Parathyroid adenoma (tissue), 2 donors: Measurements from ENCODE around the gene PPM1L.

ENCODE experiments used
- H2AFZ ChIP-seq: fragments of 300-600 bp; sonication (generic); one replicate; pipeline ENCODE4 v1.7.0; 2017; ENCODE audit warnings: antibody characterized with exemption, mild to moderate bottlenecking
- H3K27ac ChIP-seq: fragments of 300-600 bp; sonication (generic); one replicate; pipeline ENCODE4 v1.7.0; 2017
- H3K27me3 ChIP-seq: fragments of 300-600 bp; sonication (generic); one replicate; pipeline ENCODE4 v1.7.0; 2017; ENCODE audit warnings: low read length; ENCODE audit not compliant: control insufficient read depth, insufficient read depth
- H3K36me3 ChIP-seq: fragments of 300-600 bp; sonication (generic); one replicate; pipeline ENCODE4 v1.7.0; 2017; ENCODE audit warnings: low read length; ENCODE audit not compliant: control insufficient read depth, insufficient read depth
- H3K4me1 ChIP-seq: fragments of 300-600 bp; sonication (generic); one replicate; pipeline ENCODE4 v1.7.0; 2017; ENCODE audit warnings: control low read depth
- H3K4me2 ChIP-seq: fragments of 300-600 bp; sonication (generic); one replicate; pipeline ENCODE4 v1.7.0; 2017; ENCODE audit warnings: low read length
- H3K4me3 ChIP-seq: fragments of 300-600 bp; sonication (generic); one replicate; pipeline ENCODE4 v1.7.0; 2017; ENCODE audit warnings: low read depth, low read length
- H3K79me2 ChIP-seq: fragments of 300-600 bp; sonication (generic); one replicate; pipeline ENCODE4 v1.7.0; 2017; ENCODE audit warnings: control low read depth
- H3K9ac ChIP-seq: fragments of 300-600 bp; sonication (generic); one replicate; pipeline ENCODE4 v1.7.0; 2017; ENCODE audit warnings: mild to moderate bottlenecking
- H3K9me3 ChIP-seq: fragments of 300-600 bp; sonication (generic); one replicate; pipeline ENCODE4 v1.7.0; 2017; ENCODE audit warnings: low read length; ENCODE audit not compliant: control insufficient read depth
- CTCF ChIP-seq: fragments of 300-600 bp; sonication (generic); IDR thresholded peaks from one replicate; pipeline ENCODE4 v1.7.0; 2017; ENCODE audit warnings: antibody characterized with exemption, mild to moderate bottlenecking
- donor health status: primary hyperparathyroidism.

Gene PPM1L

GRCh38 chr3:161084277-161084676, 328.2 kb downstream of the PPM1L start:
- no peak overlapping the region for H3K4me2 ChIP-seq
- H3K4me1 ChIP-seq, result no peaks in the 10 kb centered on the region
- H3K9me3 ChIP-seq, result no peaks in the 10 kb centered on the region
- H3K36me3 ChIP-seq, result no peaks in the 10 kb centered on the region
- no peak overlapping the region for H3K27ac ChIP-seq
- no peaks in the 10 kb centered on the region for H3K27me3 ChIP-seq
- H3K4me3 ChIP-seq, result no peak overlapping the region
- TF ChIP-seq CTCF, result no peak
- no peaks in the 10 kb centered on the region for H3K79me2 ChIP-seq
- H3K9ac ChIP-seq, result no peak overlapping the region
- no peak overlapping the region for H2AFZ ChIP-seq

DNA sequence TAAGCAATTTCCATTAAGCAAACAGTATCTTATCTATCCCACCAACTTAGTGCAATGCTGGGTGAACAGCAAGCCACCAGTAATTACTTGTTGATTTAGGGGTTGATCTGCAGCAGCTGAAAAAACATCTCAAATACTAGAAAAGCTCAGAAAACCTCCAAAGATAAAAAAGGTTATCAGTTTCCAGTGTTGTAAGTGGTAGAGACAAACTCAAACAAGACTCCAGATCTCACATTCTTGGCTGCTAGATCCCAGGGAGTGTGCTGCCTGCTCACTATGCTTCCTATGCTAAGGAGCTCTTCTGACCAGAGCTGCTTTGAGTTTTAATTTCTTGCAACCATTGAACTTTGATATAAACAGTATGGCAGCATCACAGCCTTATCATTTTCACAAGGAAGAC, 337.9 kb downstream of the PPM1L start:
- Histone ChIP-seq H3K27ac (no peak overlapping the region), H3K36me3 (no peaks in the 10 kb centered on the region), H3K4me2 (no peak overlapping the region), H3K27me3 (no peaks in the 10 kb centered on the region), H3K9me3 (no peaks in the 10 kb centered on the region), H3K4me1 (no peaks in the 10 kb centered on the region), H3K79me2 (no peaks in the 10 kb centered on the region), H3K9ac (no peak overlapping the region), H3K4me3 (no peak overlapping the region), H2AFZ (no peak overlapping the region)
- TF ChIP-seq CTCF, result no peak

DNA sequence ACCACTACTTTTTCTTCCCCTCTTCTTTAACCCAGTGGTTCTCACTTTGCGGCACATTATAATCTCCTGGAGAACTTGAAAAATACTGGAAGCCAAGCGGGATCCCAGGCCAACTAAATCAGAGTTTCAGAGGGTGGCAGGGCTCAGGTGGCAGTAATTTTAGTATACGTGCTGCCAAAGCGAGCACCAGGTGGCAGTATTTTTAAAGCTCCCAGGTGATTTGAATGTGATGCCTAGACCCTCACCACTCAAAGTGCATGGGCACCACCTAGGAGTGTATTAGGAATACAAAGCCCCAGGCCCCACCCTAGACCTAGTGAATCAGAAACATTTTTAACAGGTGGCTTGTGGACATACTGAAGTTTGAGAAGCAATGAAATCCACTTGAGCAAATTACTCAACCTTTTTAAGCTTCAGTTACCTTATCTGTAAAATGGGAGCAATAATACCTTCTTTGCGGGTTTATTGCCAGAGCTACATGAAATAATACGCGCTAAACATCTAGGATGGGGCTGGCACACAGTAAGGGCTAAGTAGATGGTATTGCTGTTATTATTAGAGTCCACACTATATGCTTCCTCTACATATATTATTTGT, 340.8 kb downstream of the PPM1L start:
- H3K36me3 ChIP-seq, result no peaks in the 10 kb centered on the region
- no peaks in the 10 kb centered on the region for H3K4me1 ChIP-seq
- H3K4me3 ChIP-seq, result no peak overlapping the region
- no peak overlapping the region for H3K4me2 ChIP-seq
- H3K9ac ChIP-seq, result no peak overlapping the region
- H3K27ac ChIP-seq, result no peak overlapping the region
- H3K79me2 ChIP-seq, result no peaks in the 10 kb centered on the region
- no peaks in the 10 kb centered on the region for H3K9me3 ChIP-seq
- H3K27me3 ChIP-seq, result no peaks in the 10 kb centered on the region
- TF ChIP-seq CTCF, result peak; percentile 11
- H2AFZ ChIP-seq, result no peak overlapping the region

GRCh38 chr3:161100994-161101393, 345.0 kb downstream of the PPM1L start:
- Histone ChIP-seq H3K4me3 (no peak overlapping the region), H3K9me3 (no peaks in the 10 kb centered on the region), H3K4me2 (no peak overlapping the region), H3K36me3 (no peaks in the 10 kb centered on the region), H3K79me2 (no peaks in the 10 kb centered on the region), H3K9ac (no peak overlapping the region), H3K27me3 (no peaks in the 10 kb centered on the region), H3K4me1 (peaks cover 5% of the 10 kb centered on the region), H3K27ac (no peak overlapping the region), H2AFZ (no peak overlapping the region)
- no peak for TF ChIP-seq CTCF

DNA sequence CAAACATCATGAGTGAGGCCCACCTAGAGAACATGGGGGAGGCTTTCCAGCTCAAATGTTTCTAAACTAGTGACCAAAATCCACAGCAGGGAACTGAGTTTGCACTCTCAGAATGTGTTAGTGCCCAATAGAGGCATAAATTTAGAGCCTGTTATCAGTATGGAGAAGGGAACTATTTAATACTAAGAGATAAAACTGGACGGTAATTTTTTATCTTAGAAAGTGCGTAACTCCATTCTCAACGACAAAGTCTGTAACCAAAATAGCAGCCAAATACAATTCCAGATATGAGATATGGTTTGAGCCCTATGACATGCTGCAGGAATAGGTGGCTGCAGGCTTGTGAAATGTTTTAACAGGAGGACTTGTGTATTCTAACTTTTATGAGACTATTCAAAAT, 345.6 kb downstream of the PPM1L start:
- no peak overlapping the region for H3K4me3 ChIP-seq
- H3K4me1 ChIP-seq, result peaks cover 5% of the 10 kb centered on the region
- no peak for TF ChIP-seq CTCF
- H3K9me3 ChIP-seq, result no peaks in the 10 kb centered on the region
- H3K27me3 ChIP-seq, result no peaks in the 10 kb centered on the region
- H3K4me2 ChIP-seq, result no peak overlapping the region
- no peaks in the 10 kb centered on the region for H3K79me2 ChIP-seq
- no peak overlapping the region for H3K27ac ChIP-seq
- no peaks in the 10 kb centered on the region for H3K36me3 ChIP-seq
- no peak overlapping the region for H3K9ac ChIP-seq
- no peak overlapping the region for H2AFZ ChIP-seq
